OCI-LY1 (cell line): ENCODE data around the gene ARHGEF16.

Experiments
- H2AFZ ChIP-seq: fragments of 200-600 bp; sonication (generic), shearing (Covaris generic); 2 replicates; pipeline ENCODE4 v1.6.0; 2014; ENCODE audit warnings: antibody characterized with exemption, mild to moderate bottlenecking, low read length
- H3F3A ChIP-seq: fragments of 200-600 bp; sonication (generic), shearing (Covaris generic); 2 replicates; pipeline ENCODE4 v1.6.0; 2014; ENCODE audit warnings: mild to moderate bottlenecking, antibody characterized with exemption, low read length, moderate library complexity; ENCODE audit not compliant: insufficient read depth
- H3K27ac ChIP-seq: fragments of 200-600 bp; sonication (generic); 2 replicates; pipeline ENCODE4 v1.5.1; 2014; ENCODE audit warnings: low read length, mixed run types, mild to moderate bottlenecking, low read depth; ENCODE audit not compliant: poor library complexity, severe bottlenecking
- H3K27me3 ChIP-seq: fragments of 200-600 bp; sonication (generic); 2 replicates; pipeline ENCODE4 v1.6.0; 2014; ENCODE audit warnings: antibody characterized with exemption, mild to moderate bottlenecking, low read length, moderate library complexity; ENCODE audit not compliant: insufficient read depth
- H3K36me3 ChIP-seq: fragments of 200-600 bp; sonication (generic); 2 replicates; pipeline ENCODE4 v1.6.1; 2014; ENCODE audit warnings: mild to moderate bottlenecking, antibody characterized with exemption, low read length, moderate library complexity, mixed read lengths; ENCODE audit not compliant: insufficient read depth
- H3K4me1 ChIP-seq: fragments of 200-600 bp; sonication (generic); 2 replicates; pipeline ENCODE4 v1.5.1; 2014; ENCODE audit warnings: mild to moderate bottlenecking, low read length, moderate library complexity; ENCODE audit not compliant: insufficient read depth, severe bottlenecking
- H3K4me2 ChIP-seq: fragments of 200-600 bp; sonication (generic), shearing (Covaris generic); 2 replicates; pipeline ENCODE4 v1.6.1; 2014; ENCODE audit warnings: low read length
- H3K4me3 ChIP-seq: fragments of 200-600 bp; sonication (generic); 2 replicates; pipeline ENCODE4 v1.5.1; 2014; ENCODE audit warnings: low read length, low read depth, mild to moderate bottlenecking, mixed read lengths; ENCODE audit not compliant: poor library complexity, severe bottlenecking
- H3K79me2 ChIP-seq: fragments of 200-600 bp; shearing (Covaris generic); 2 replicates; pipeline ENCODE4 v1.6.1; 2016; ENCODE audit warnings: mixed run types, low read length, mixed read lengths; ENCODE audit not compliant: insufficient read depth
- H3K9ac ChIP-seq: fragments of 200-600 bp; sonication (generic), shearing (Covaris generic); 2 replicates; pipeline ENCODE4 v1.6.1; 2014; ENCODE audit warnings: mild to moderate bottlenecking, low read length, mixed read lengths
- H3K9me2 ChIP-seq: fragments of 200-600 bp; sonication (generic), shearing (Covaris generic); 2 replicates; pipeline ENCODE4 v1.6.1; 2014; ENCODE audit warnings: low read depth, mild to moderate bottlenecking, low read length, mixed read lengths
- H3K9me3 ChIP-seq: fragments of 200-600 bp; shearing (Covaris generic); 2 replicates; pipeline ENCODE4 v1.6.1; 2014; ENCODE audit warnings: low read length, mixed read lengths
- H4K20me1 ChIP-seq: fragments of 200-600 bp; sonication (generic), shearing (Covaris generic); 2 replicates; pipeline ENCODE4 v1.6.0; 2016; ENCODE audit warnings: mild to moderate bottlenecking, low read length; ENCODE audit not compliant: insufficient read depth
- EZH2 ChIP-seq: fragments of 200-600 bp; sonication (generic), shearing (Covaris generic); IDR thresholded peaks from 2 replicates; pipeline ENCODE4 v1.8.0; 2017; ENCODE audit warnings: borderline replicate concordance, mixed run types, mild to moderate bottlenecking, antibody characterized with exemption, low read length, moderate library complexity, mixed read lengths
- TF ChIP-seq, protein P1 (sequence below): fragments of 200-600 bp; sonication (generic), shearing (Covaris generic); IDR thresholded peaks from 2 replicates; pipeline ENCODE4 v1.5.1; 2017; ENCODE audit warnings: mild to moderate bottlenecking, antibody characterized with exemption, low read length, moderate library complexity, mixed read lengths

ARHGEF16 gene

DNA sequence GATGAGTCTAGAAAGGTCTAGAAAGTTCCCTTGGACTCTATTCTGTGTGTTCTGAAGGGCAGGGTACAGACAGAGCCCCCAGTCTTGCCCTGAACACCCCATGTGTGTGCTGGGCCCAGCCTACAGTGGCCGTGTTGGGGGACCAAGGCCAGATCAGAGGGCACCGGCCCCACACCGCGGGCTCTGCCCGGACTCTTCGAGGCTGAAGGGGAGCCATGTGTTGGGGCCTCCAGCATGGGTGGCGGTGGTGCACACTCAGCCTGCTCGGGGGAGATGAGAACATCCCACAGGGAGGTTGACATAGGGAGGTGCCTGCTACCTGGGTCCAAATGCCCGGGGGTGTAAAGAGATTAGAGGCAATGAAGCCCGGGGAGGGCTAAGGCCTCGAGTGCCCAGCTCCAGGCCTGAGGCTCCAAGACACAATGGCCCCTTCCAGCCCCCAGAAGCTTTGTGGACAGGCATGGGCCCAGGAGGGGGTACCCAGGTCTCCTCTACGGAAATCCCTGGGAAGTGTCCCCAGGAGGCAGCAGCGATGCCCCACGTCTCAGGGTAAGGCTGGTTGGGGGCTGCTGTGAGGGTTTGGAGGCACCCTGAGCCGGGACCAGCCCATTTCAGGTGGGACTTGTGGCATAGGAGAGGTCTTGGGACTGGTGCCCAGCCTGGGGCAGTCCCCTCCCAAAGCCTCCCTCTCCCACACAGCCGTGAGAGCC is 12.1 kb downstream of the ARHGEF16 start:
- Histone ChIP-seq H4K20me1 (no peaks in the 10 kb centered on the region), H3K4me3 (no peak overlapping the region), H3K4me2 (no peak overlapping the region), H3K9me3 (no peaks in the 10 kb centered on the region), H3K4me1 (no peaks in the 10 kb centered on the region), H3K36me3 (no peaks in the 10 kb centered on the region), H3F3A (no peaks in the 10 kb centered on the region), H3K27me3 (no peaks in the 10 kb centered on the region; the same call in 1 of the 2 replicates), H3K9me2 (no peaks in the 10 kb centered on the region), H3K79me2 (no peaks in the 10 kb centered on the region), H3K9ac (no peak overlapping the region), H3K27ac (no peak overlapping the region), H2AFZ (no peak overlapping the region)
- TF ChIP-seq EZH2: no peak
- TF ChIP-seq, protein P1, sequence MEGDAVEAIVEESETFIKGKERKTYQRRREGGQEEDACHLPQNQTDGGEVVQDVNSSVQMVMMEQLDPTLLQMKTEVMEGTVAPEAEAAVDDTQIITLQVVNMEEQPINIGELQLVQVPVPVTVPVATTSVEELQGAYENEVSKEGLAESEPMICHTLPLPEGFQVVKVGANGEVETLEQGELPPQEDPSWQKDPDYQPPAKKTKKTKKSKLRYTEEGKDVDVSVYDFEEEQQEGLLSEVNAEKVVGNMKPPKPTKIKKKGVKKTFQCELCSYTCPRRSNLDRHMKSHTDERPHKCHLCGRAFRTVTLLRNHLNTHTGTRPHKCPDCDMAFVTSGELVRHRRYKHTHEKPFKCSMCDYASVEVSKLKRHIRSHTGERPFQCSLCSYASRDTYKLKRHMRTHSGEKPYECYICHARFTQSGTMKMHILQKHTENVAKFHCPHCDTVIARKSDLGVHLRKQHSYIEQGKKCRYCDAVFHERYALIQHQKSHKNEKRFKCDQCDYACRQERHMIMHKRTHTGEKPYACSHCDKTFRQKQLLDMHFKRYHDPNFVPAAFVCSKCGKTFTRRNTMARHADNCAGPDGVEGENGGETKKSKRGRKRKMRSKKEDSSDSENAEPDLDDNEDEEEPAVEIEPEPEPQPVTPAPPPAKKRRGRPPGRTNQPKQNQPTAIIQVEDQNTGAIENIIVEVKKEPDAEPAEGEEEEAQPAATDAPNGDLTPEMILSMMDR: no peak

DNA sequence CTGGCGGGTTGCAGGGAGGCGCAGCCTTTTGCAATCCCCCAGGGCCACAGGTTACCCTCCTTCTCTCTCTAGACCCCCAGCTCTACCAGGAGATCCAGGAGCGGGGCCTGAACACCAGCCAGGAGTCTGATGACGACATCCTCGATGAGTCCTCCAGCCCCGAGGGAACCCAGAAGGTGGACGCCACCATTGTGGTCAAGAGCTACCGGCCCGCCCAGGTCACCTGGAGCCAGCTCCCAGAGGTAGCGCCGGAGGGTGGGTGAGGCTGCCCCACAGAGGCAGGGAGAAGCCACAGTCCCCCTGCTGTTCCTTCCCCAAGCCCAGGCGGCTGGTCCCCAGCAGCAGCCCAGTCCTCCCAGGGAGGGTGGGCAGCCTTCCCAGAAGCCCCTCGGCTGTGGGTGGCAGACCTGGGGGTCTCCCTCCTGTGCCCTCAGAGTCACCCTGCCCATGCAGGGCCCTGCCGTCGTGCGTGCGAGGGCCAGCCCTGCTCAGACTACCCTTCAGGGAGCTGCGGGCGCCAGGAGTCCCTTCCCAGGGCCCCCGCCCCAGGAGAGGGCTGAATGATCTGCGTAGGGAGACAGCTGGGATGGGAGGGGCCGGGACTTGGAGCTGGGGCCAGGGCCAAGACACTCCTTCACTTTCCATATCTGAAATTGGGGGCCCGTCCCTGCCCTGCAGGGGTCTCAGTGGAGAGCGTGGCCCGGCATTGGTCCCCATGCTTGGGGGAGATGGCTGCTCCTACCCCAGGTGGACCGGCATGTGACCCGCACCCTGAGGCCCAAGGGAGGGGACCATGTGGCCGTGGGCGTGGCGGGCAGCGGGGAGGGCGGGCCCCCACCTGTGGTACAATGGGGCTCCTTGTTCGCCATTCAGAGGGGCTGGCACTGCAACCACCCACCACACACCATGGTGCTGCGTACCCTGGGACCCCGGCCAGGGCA is 12.9 kb downstream of the ARHGEF16 start:
- Histone ChIP-seq H3K4me3 (no peak overlapping the region), H2AFZ (no peak overlapping the region), H3K36me3 (no peaks in the 10 kb centered on the region), H3K79me2 (no peaks in the 10 kb centered on the region), H3K9ac (no peak overlapping the region), H3F3A (no peaks in the 10 kb centered on the region), H3K4me2 (no peak overlapping the region), H3K27ac (no peak overlapping the region), H3K27me3 (no peaks in the 10 kb centered on the region; the same call in 1 of the 2 replicates), H3K9me3 (no peaks in the 10 kb centered on the region), H4K20me1 (no peaks in the 10 kb centered on the region), H3K9me2 (no peaks in the 10 kb centered on the region), H3K4me1 (no peaks in the 10 kb centered on the region)
- no peak for TF ChIP-seq EZH2
- TF ChIP-seq, protein P1: no peak

DNA sequence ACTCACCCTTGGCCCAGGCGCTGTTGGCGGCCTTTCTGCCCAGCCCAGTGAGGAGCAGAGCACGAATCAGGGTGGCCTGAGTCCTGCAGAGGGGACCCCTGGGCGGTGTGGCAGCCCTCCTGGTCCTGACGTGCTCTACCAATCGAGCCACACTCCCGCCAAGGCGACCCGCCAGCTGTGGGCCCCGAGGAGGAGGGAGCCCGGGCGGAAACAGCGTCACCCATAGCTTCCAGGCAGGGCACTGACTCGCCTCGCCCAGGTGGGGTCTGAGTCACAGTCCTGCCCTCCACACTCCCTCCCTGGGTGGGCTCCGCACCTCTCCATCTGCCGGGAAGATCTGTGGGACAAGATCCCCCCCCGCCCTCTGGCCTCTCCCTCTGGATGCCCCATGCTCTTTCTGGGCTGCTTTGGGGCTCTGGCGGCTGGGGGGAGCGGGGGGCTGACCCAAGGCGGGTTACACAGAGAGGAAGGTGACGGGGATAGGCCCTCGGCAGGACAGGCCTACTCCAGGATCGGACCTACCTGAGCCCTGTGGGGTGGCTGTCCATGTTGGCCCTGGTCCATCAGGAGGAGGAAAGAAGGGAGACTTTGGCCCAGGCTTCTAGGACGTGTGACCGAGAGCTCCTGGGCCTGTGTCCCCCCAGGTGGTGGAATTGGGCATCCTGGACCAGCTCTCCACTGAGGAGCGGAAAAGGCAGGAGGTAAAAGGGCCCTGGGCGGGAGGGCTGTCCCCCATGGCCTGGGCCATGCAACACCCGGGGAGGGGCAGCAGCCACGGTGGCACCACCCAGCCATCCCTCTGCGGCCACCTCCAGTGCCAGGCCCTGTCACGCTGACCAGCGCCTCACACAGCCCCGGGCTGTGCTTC is 14.0 kb downstream of the ARHGEF16 start:
- H3K9me2 ChIP-seq: no peaks in the 10 kb centered on the region
- H3K27me3 ChIP-seq: no peaks in the 10 kb centered on the region; the same call in 1 of the 2 replicates
- H3K9me3 ChIP-seq: no peaks in the 10 kb centered on the region
- H3K4me3 ChIP-seq: no peak overlapping the region
- TF ChIP-seq, protein P1: no peak
- TF ChIP-seq EZH2: no peak
- no peak overlapping the region for H2AFZ ChIP-seq
- H3K79me2 ChIP-seq: no peaks in the 10 kb centered on the region
- no peak overlapping the region for H3K4me2 ChIP-seq
- no peak overlapping the region for H3K27ac ChIP-seq
- H3K36me3 ChIP-seq: no peaks in the 10 kb centered on the region
- H3F3A ChIP-seq: no peaks in the 10 kb centered on the region
- no peaks in the 10 kb centered on the region for H3K4me1 ChIP-seq
- H3K9ac ChIP-seq: no peak overlapping the region
- H4K20me1 ChIP-seq: no peaks in the 10 kb centered on the region
